PFSK-1 (cell line): Measurements from ENCODE around the gene SET.

Experiments used
- FOXP2 ChIP-seq: optimal IDR thresholded peaks from 2 replicates; pipeline ENCODE3; 2011; ENCODE audit warnings: borderline replicate concordance, control low read depth, inconsistent platforms; ENCODE audit not compliant: insufficient read depth; ENCODE audit errors: extremely low read length, extremely low read depth
- POLR2AphosphoS5 ChIP-seq: IDR thresholded peaks from 2 replicates; pipeline ENCODE4 v1.6.1; 2012; ENCODE audit warnings: low read depth, mild to moderate bottlenecking, control low read depth, low read length, moderate library complexity
- REST ChIP-seq, 2 experiments: IDR thresholded peaks; 2 replicates each; pipeline versions ENCODE4 v1.6.1 to v1.8.0; 2011 to 2012; ENCODE audit warnings: low read depth in 2 of 2, low read length in 2 of 2, control low read depth in 1 of 2, inconsistent platforms in 1 of 2, mild to moderate bottlenecking in 1 of 2, moderate library complexity in 1 of 2; ENCODE audit not compliant: insufficient read depth in 1 of 2
- SIN3A ChIP-seq: IDR thresholded peaks from 2 replicates; pipeline ENCODE4 v1.6.1; 2012; ENCODE audit warnings: mild to moderate bottlenecking, low read length, moderate library complexity, borderline replicate concordance; ENCODE audit not compliant: insufficient read depth
- TAF1 ChIP-seq: IDR thresholded peaks from 2 replicates; pipeline ENCODE4 v1.6.1; 2012; ENCODE audit warnings: low read length, control low read depth, borderline replicate concordance; ENCODE audit not compliant: insufficient read depth

SET gene

DNA sequence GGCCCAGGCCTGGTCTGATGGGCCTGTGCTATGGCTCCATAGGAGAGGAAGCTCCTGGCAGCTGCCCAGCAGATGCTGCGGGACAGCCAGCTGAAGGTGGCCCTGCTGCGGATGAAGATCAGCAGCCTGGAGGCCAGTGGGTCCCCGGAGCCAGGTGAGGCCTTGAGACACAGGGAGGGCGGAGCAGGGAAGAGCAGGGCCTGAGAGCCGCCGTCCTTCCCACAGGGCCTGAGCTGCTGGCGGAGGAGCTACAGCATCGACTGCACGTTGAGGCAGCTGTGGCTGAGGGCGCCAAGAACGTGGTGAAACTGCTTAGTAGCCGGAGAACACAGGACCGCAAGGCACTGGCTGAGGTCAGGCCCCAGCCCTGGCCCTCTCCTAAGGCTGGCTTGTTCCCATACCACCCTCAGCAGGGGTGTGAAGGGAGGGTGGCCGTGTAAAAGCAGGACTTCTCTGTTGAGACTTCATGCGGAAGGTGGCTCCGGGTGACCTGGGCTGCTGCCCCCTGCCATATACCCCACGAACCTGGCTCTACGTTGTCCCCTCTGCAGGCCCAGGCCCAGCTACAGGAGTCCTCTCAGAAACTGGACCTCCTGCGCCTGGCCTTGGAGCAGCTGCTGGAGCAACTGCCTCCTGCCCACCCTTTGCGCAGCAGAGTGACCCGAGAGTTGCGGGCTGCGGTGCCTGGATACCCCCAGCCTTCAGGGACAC is 17.8 kb downstream of the SET start:
- TF ChIP-seq FOXP2 (no peak), POLR2AphosphoS5 (no peak), SIN3A (no peak), REST (IDR thresholded peaks at IDR 0.05; ENCODE audit: insufficient read depth in 1 of 2, low read depth in 2 of 2, low read length in 2 of 2) (no peak), TAF1 (no peak)

- TF ChIP-seq TAF1 (no peak), POLR2AphosphoS5 (no peak), FOXP2 (no peak), REST (IDR thresholded peaks at IDR 0.05; ENCODE audit: insufficient read depth in 1 of 2, low read depth in 2 of 2, low read length in 2 of 2) (no peak), SIN3A (no peak)
These were observed 18.4 kb downstream of the SET start for GRCh38 chr9:128707446-128707845.

GRCh38 chr9:128712451-128713410 is 23.7 kb downstream of the SET start:
- TF ChIP-seq FOXP2, result no peak

DNA sequence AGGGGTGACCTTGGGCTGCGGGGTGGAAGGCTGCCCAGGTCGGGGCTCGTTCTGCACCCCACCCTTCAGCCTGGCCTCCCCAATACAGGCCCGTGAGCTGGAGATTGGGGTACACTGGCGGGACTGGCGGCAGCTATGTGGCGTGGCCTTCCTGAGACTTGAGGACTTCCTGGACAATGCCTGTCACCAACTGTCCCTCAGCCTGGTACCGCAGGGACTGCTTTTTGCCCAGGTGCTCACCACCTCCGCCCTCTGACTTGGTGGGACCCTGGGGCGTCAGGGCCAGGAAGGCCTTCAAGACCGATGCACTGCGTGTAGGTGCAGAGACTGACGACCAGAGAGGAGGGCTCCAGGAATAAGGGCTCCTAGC is 24.4 kb downstream of the SET start:
- TF ChIP-seq SIN3A, result no peak
- TF ChIP-seq TAF1, result no peak
- no peak for TF ChIP-seq POLR2AphosphoS5
- TF ChIP-seq REST (IDR thresholded peaks at IDR 0.05; ENCODE audit: insufficient read depth in 1 of 2, low read depth in 2 of 2, low read length in 2 of 2), result no peak
- TF ChIP-seq FOXP2, result no peak

DNA sequence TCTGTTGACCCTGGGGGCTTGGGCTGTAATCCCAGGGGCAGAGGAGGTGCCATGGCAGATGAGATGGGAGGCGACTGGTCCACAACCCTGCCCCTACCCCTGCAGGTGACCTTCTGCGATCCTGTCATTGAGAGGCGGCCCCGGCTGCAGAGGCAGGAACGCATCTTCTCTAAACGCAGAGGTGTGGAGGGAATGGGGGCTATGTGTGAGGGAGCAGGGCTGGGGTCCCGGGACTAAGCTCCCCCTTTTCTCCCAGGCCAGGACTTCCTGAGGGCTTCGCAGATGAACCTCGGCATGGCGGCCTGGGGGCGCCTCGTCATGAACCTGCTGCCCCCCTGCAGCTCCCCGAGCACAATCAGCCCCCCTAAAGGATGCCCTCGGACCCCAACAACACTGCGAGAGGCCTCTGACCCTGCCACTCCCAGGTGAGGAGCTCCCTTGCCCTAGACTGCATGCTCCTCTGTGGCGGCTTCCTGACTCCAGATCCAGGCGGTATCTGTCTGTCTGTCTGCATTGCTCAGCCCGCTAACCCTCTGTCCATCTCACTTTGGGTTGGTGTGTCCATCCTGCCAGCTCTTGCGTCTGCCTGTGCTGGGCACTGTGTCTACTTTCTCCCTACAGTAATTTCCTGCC is 25.0 kb downstream of the SET start:
- no peak for TF ChIP-seq POLR2AphosphoS5
- no peak for TF ChIP-seq REST (IDR thresholded peaks at IDR 0.05; ENCODE audit: insufficient read depth in 1 of 2, low read depth in 2 of 2, low read length in 2 of 2)
- no peak for TF ChIP-seq FOXP2
- TF ChIP-seq SIN3A, result no peak
- no peak for TF ChIP-seq TAF1
